ENCODE data around the gene DNMT1. TPM values are rescaled to one million over a fixed set of nuclear protein-coding genes. Genes with fewer than 3 reads are reported as not detected.

The DNMT1 gene
- total RNA-seq, 3 donors from 2014 or later: 30.6 to 55.1 (median 55.0) TPM

- H3K9me3 ChIP-seq: no peaks in the 10 kb centered on the region
- DNase-seq (ENCODE audit: low spot score in 2 of 2): no peak
- no peaks in the 10 kb centered on the region for H3K4me1 ChIP-seq
- H3K4me3 ChIP-seq: no peak overlapping the region
- TF ChIP-seq POLR2A (IDR thresholded peaks at IDR 0.05) (no peak), POLR2AphosphoS5 (IDR thresholded peaks at IDR 0.05) (no peak), CTCF (IDR thresholded peaks at IDR 0.05) (no peak)
- no peaks in the 10 kb centered on the region for H3K36me3 ChIP-seq
- no peaks in the 10 kb centered on the region for H3K27me3 ChIP-seq
- H3K27ac ChIP-seq: no peak overlapping the region
- intact Hi-C loops (cut with DNase I; ENCODE audit: low total_unique reads): no loop called here
Observed at GRCh38 chr19:10166046-10166445, 28.7 kb downstream of the DNMT1 start.

GRCh38 chr19:10163536-10163935 is 31.2 kb downstream of the DNMT1 start:
- no peak for DNase-seq (ENCODE audit: low spot score in 2 of 2)
- no peak overlapping the region for H3K27ac ChIP-seq
- no peaks in the 10 kb centered on the region for H3K9me3 ChIP-seq
- H3K4me3 ChIP-seq: no peak overlapping the region
- H3K4me1 ChIP-seq: no peaks in the 10 kb centered on the region
- intact Hi-C loops (cut with DNase I; ENCODE audit: low total_unique reads): no loop called here
- no peak for TF ChIP-seq CTCF (IDR thresholded peaks at IDR 0.05)
- TF ChIP-seq POLR2AphosphoS5 (IDR thresholded peaks at IDR 0.05): no peak
- no peak for TF ChIP-seq POLR2A (IDR thresholded peaks at IDR 0.05)
- H3K27me3 ChIP-seq: no peaks in the 10 kb centered on the region
- peaks cover 9% of the 10 kb centered on the region for H3K36me3 ChIP-seq

- Histone ChIP-seq H3K9me3 (no peaks in the 10 kb centered on the region), H3K36me3 (peaks cover 9% of the 10 kb centered on the region), H3K27me3 (no peaks in the 10 kb centered on the region), H3K4me3 (no peak overlapping the region), H3K27ac (no peak overlapping the region), H3K4me1 (no peaks in the 10 kb centered on the region)
- TF ChIP-seq CTCF (IDR thresholded peaks at IDR 0.05) (no peak), POLR2AphosphoS5 (IDR thresholded peaks at IDR 0.05) (no peak), POLR2A (IDR thresholded peaks at IDR 0.05) (no peak)
- intact Hi-C loops (cut with DNase I; ENCODE audit: low total_unique reads): no loop called here
- no peak for DNase-seq (ENCODE audit: low spot score in 2 of 2)
Observed at GRCh38 chr19:10159610-10160009, 35.1 kb downstream of the DNMT1 start.

- peaks cover 9% of the 10 kb centered on the region for H3K36me3 ChIP-seq
- intact Hi-C loops (cut with DNase I; ENCODE audit: low total_unique reads): no loop called here
- TF ChIP-seq POLR2A (IDR thresholded peaks at IDR 0.05) (no peak), CTCF (IDR thresholded peaks at IDR 0.05) (no peak), POLR2AphosphoS5 (IDR thresholded peaks at IDR 0.05) (no peak)
Observed at GRCh38 chr19:10158485-10158884, 36.3 kb downstream of the DNMT1 start.

GRCh38 chr19:10158071-10158470 is 36.7 kb downstream of the DNMT1 start:
- Histone ChIP-seq H3K9me3 (no peaks in the 10 kb centered on the region), H3K36me3 (peaks cover 9% of the 10 kb centered on the region), H3K4me3 (no peak overlapping the region), H3K27ac (no peak overlapping the region), H3K27me3 (no peaks in the 10 kb centered on the region), H3K4me1 (no peaks in the 10 kb centered on the region)
- TF ChIP-seq POLR2A (IDR thresholded peaks at IDR 0.05): no peak
- no peak for DNase-seq (ENCODE audit: low spot score in 2 of 2)
- intact Hi-C loops (cut with DNase I; ENCODE audit: low total_unique reads): no loop called here

More at GRCh38 chr19:10158485-10158884, 36.3 kb downstream of the DNMT1 start:
- H3K9me3 ChIP-seq: no peaks in the 10 kb centered on the region
- no peaks in the 10 kb centered on the region for H3K4me1 ChIP-seq
- H3K27ac ChIP-seq: no peak overlapping the region
- no peaks in the 10 kb centered on the region for H3K27me3 ChIP-seq
- H3K4me3 ChIP-seq: no peak overlapping the region
- no peak for DNase-seq (ENCODE audit: low spot score in 2 of 2)

GRCh38 chr19:10155839-10156238 is 38.9 kb downstream of the DNMT1 start:
- intact Hi-C loops (cut with DNase I; ENCODE audit: low total_unique reads): no loop called here
- TF ChIP-seq CTCF (IDR thresholded peaks at IDR 0.05): no peak
- no peak for TF ChIP-seq POLR2A (IDR thresholded peaks at IDR 0.05)
- no peak for TF ChIP-seq POLR2AphosphoS5 (IDR thresholded peaks at IDR 0.05)
- peaks cover 9% of the 10 kb centered on the region for H3K36me3 ChIP-seq
- H3K4me3 ChIP-seq: no peak overlapping the region
- H3K9me3 ChIP-seq: no peaks in the 10 kb centered on the region
- no peaks in the 10 kb centered on the region for H3K4me1 ChIP-seq
- no peak for DNase-seq (ENCODE audit: low spot score in 2 of 2)
- no peaks in the 10 kb centered on the region for H3K27me3 ChIP-seq
- H3K27ac ChIP-seq: no peak overlapping the region

Data from breast epithelium (tissue), 4 donors.